ENCODE measurements around the gene NDUFB5.
"Not testable (repeated sequence)": the region's sequence is repeated elsewhere in the genome, so short reads cannot be mapped to it uniquely, and the experiment has no call there.

Gene NDUFB5

GRCh38 chr3:179640469-179640868 is 35.9 kb downstream of the NDUFB5 start:
- no peak for DNase-seq

- no peak for DNase-seq
Observed at GRCh38 chr3:179642871-179643270, 38.3 kb downstream of the NDUFB5 start.

DNA sequence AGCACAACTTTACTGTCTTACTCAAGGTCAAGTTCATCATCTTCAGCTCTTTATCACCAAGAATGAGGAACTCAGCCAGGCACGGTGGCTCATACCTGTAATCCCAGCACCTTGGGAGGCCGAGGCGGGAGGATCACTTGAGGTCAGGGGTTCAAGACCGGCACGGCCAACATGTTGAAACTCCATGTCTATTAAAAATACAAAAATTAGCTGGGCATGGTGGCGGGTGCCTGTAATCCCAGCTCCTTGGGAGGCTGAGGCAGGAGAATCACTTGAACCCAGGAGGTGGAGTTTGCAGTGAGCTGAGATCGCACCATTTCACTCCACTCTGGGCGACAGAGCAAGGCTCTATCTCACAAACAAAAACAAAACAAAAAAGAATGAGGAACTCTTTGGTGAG is 39.2 kb downstream of the NDUFB5 start:
- DNase-seq: not testable (repeated sequence)

DNA sequence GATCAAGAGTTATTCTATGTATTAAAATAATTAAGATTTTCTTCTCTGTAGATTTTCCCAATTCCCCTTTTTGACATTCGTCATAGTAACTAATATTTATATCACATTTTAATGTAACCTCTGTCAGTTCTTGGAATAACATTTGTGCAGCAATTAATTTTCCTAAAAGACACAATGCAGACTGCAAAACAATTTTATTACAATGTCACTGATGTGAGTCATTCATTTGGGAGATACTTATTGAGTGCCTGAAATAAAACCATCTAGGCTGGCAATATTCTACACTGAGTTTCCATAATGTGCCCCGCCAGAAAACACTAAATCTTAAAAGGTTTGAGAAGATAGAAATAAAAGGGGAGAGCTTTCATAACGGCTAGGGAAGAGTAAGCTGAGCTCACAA is 41.6 kb downstream of the NDUFB5 start:
- no peak for DNase-seq

- no peak for DNase-seq
Observed at GRCh38 chr3:179651687-179652446, 47.3 kb downstream of the NDUFB5 start.

DNA sequence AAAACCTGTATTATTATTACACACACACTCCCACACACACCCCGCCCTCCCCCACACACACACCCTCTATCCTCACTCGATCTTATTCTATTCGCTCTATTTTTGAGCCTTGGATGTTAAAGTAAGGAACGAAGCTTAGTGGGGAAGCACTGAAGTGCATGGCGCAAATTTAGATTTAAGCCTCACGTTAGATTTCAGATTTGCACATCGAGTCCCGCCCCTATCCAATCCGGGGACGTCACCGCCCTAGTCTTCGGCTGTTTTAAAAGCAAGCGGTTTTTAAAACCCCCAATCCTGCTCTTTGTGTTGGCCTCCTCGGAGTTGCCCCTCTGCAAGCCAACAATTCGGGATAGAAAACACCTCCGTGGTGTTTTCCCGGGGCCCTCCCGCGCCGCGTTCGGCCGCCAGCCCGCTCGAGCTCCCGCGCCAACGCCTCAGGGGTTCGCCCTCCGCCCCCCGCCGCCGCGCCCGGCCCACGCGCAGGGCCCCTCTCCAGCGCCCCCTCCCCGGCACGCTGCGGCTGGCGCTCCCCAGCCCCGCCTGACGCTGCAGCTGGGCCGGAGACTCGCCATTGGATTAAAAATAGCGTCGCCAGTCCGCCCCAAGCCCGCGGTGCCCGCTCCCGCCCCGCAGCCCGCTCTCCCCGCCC is 48.0 kb downstream of the NDUFB5 start, which contains the start of gene USP13:
Gene USP13, plus strand, starts transcription at position 594 of the 649 bp plus-strand sequence. CDS start 186 bp downstream, outside the sequence.
- DNase-seq: peak; percentile 79

DNA sequence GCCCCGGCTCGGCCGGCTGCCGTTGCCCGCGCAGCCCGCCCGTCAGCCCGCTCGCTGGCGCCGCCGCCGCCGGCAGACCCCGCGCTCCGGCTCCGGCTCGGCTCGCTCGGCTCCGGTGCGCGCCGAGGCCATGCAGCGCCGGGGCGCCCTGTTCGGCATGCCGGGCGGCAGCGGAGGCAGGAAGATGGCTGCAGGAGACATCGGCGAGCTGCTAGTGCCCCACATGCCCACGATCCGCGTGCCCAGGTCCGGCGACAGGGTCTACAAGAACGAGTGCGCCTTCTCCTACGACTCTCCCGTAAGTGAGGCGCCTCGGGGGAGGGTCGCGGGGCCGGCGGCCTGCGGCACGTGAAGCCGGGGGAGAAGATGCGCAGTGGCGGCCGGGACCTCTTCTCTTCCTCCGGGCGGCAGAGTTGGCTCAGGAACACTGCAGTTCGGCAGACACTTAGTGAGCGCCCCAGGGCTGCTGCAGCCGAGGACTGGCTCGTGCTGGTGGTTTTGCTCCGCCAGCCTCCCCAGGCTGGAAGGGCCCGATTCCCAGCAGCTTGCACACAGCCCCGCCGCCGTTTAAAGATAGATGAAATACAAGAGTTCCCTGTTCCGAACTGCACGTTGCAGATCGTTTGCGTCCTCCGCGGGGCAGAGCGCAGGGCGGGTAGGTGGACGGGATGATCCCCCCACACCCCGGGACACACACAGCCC is 48.7 kb downstream of the NDUFB5 start:
- DNase-seq: peak; percentile 62

GRCh38 chr3:179655236-179655635 is 50.6 kb downstream of the NDUFB5 start:
- no peak for DNase-seq

- DNase-seq: no peak
Observed at GRCh38 chr3:179658606-179659005, 54.0 kb downstream of the NDUFB5 start.

DNA sequence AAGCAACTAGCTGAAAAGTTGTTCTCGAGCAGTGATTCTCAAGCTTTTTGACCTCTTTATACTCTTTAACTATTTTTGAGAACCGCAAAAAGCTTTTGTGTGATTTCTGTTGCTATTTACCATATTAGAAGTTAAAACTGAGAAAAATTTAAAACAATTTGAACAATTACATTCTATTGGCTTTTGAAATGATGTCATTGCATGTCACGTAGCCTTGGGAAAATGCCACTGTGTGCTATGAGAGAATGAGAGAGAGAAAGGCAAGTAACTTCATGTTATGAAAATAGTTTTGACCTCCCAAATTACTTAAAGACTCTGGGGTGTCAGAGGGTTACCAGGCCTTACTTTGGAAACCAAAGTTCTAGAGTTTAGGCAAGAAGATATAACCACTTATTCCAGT is 56.3 kb downstream of the NDUFB5 start:
- no peak for DNase-seq

- no peak for DNase-seq
Observed at GRCh38 chr3:179661777-179662176, 57.2 kb downstream of the NDUFB5 start.

GRCh38 chr3:179663093-179663492 is 58.5 kb downstream of the NDUFB5 start:
- DNase-seq: no peak

- no peak for DNase-seq
Observed at GRCh38 chr3:179666030-179666429, 61.4 kb downstream of the NDUFB5 start.

DNA sequence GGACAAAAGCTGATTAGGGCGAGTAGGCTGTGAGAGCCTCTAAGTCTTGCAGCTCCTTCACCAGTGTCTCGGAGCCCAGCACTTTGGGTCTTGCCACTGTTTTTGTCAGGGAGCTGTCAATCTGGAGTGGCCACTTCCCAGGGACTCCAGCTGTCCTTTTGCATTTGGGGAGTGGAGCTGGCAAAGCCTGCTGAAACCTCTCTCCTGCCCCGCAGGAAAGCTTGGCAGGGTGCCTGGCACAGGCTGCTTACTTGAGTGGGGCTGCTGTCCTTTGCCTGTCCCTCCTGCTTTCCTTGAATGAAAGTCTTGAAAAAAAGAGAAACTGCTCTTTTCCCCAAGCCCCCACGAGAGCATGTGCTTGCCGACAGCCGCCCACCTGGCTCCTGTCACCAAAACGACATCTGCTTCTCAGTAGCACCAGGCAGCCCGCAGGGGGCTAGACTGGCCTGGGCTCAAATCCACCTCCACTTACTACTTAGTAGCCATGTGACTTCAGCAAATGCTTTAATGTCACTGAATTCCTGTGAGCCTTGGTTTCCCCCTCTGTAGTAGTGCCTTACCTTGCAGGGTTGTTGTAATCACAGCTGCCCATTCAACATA is 61.9 kb downstream of the NDUFB5 start:
- peak; percentile 87 for DNase-seq

DNA sequence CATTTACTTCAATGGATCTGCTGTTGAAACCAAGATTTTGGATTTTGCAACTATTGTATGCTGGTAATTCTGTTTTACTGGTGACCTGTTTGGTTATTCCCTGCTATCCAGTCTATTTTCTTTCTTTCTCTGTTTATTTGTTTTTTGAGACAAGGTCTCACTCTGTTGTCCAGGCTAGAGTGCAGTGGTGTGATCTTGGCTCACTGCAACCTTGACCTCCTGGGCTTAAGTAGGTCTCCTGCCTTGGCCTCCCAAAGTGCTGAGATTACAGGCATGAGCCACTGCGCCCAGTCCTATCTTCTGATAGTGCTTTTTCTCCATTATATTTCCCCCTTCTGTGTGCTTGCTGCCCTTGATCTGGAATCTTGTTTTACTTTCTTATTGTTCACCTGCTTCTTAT is 63.8 kb downstream of the NDUFB5 start:
- DNase-seq: no peak

GRCh38 chr3:179670311-179670710 is 65.7 kb downstream of the NDUFB5 start:
- no peak for DNase-seq

- DNase-seq: no peak
Observed at GRCh38 chr3:179671309-179671708, 66.7 kb downstream of the NDUFB5 start.

DNA sequence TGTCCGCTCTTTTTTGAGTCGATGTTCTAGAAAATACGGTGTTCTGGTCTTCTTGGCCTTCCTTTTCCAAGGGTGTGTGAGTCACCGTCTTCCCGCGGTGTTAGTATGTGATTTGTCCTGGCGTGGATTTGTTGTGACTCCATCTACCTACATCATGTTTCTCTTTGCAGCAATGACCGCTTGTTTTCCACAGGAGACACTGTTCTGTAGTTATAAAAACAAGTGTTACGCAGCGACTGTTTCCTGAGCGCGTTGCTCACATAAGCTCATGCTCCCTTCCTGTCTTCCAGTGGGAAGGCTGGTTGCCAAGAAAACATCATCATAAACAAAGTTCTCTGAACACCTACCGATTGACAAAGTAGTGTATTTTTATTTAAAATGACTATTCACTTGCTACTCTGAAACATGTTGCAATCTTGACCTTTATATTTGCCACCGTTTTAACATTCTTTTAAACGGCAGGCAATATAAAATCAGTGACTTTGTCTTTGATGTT is 67.2 kb downstream of the NDUFB5 start:
- no peak for DNase-seq

DNA sequence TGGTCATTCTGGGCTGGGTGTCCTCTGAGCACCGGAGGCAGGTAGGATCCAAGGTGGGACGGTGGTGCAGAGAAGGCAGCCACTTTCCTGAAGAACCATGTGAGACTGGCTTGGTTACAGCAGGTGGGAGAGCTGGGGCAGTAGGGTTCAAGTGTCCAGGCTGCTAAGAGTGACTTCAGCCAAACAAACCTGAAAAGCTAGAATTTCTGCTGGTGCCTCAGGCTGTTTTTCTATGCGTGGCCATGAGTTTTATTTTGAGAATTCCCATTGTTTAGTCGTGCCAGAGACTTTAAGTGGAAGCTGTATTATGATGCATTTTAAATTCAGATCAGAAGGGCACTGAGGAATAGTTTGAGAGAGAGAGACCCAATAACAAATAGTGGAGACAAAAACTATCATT is 68.3 kb downstream of the NDUFB5 start:
- no peak for DNase-seq

- DNase-seq: no peak
Observed at GRCh38 chr3:179673523-179673922, 68.9 kb downstream of the NDUFB5 start.

DNA sequence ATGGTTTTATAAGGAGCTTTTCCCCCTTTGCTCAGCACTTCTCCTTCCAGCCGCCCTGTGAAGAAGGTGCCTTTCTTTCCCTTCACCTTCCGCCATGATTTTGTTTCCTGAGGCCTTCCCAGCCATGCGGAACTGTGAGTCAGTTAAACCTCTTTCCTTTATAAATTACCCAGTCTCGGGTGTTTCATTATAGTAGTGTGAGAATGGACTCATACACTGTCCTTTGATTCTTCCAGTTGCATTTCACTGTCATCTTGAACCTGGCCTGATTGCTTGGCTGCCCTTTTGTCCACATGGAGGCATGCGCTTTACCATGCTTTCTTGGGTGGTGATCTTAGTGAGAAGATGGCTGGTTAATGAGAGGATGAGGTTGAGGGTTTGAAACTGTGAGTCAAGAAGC is 71.5 kb downstream of the NDUFB5 start:
- DNase-seq: no peak
